DND-41 (cell line): Measurements from ENCODE around the gene CNEP1R1.

Experiments used
- EZH2 ChIP-seq: IDR thresholded peaks from 3 replicates; pipeline ENCODE4 v1.6.1; 2012; ENCODE audit warnings: borderline replicate concordance, low read depth, mild to moderate bottlenecking, moderate library complexity, low read length, inconsistent platforms; ENCODE audit not compliant: severe bottlenecking
- TF ChIP-seq, protein P1 (sequence below): IDR thresholded peaks from 2 replicates; pipeline ENCODE4 v1.5.1; 2012; ENCODE audit warnings: borderline replicate concordance, low read length, moderate library complexity, mild to moderate bottlenecking; ENCODE audit not compliant: poor library complexity, severe bottlenecking; ENCODE audit errors: extremely low read depth

DNA sequence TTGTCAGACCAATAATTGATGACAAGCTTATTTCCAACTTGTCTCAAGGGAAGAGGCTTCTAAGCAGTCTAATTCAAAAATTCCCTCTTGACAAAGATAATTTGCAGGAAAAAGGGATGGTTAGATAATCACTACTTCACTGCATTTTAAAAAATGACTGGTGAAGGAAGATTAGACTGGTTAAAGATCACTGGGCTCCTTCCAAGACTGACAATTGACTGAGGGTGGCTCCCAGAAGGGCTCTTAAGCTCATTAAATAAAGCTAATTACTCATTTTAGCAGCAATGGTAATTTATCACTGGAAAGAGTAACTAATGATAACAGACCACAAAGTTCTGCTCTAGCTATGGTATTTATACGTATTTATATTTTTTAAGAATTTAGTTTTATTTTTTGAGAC is 36.3 kb downstream of the CNEP1R1 start:
- TF ChIP-seq, protein P1, sequence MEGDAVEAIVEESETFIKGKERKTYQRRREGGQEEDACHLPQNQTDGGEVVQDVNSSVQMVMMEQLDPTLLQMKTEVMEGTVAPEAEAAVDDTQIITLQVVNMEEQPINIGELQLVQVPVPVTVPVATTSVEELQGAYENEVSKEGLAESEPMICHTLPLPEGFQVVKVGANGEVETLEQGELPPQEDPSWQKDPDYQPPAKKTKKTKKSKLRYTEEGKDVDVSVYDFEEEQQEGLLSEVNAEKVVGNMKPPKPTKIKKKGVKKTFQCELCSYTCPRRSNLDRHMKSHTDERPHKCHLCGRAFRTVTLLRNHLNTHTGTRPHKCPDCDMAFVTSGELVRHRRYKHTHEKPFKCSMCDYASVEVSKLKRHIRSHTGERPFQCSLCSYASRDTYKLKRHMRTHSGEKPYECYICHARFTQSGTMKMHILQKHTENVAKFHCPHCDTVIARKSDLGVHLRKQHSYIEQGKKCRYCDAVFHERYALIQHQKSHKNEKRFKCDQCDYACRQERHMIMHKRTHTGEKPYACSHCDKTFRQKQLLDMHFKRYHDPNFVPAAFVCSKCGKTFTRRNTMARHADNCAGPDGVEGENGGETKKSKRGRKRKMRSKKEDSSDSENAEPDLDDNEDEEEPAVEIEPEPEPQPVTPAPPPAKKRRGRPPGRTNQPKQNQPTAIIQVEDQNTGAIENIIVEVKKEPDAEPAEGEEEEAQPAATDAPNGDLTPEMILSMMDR: no peak
- TF ChIP-seq EZH2: no peak
